Renal pelvis (tissue), 3 donors: Measurements from ENCODE around the gene UBE2S. TPM values are rescaled to one million over a fixed set of nuclear protein-coding genes. Genes with fewer than 3 reads are reported as not detected.

ENCODE experiments used
- polyA plus RNA-seq, 3 donors: library from polyadenylated mRNA; unstranded; fragments of 120-200 nt; gene quantifications; one replicate each; pipeline ENCODE4 v1.2.1, GENCODE V29; 2013; ENCODE audit not compliant: insufficient read length in 3 of 3

The UBE2S gene
- polyA plus RNA-seq, 3 donors: 45.2 to 74.8 (median 57.4) TPM

Other genes with a start within 250 kb of the UBE2S start
- gene DNAAF3, start 241.2 kb downstream of the UBE2S start, polyA plus RNA-seq: 10 to 100 TPM in 1 of 3 donors, 1 to 10 TPM in 2; 6.7 to 11.7 (median 9.2) TPM
- gene SYT5, start 227.5 kb downstream of the UBE2S start, polyA plus RNA-seq: under 1 TPM; 0.30 to 0.47 (median 0.41) TPM
- under 1 TPM; 0.16 to 0.24 (median 0.17) TPM for gene PTPRH, start 198.3 kb downstream of the UBE2S start, polyA plus RNA-seq
- 1 to 10 TPM; 4.4 to 6.5 (median 4.6) TPM for gene TMEM86B, start 179.0 kb downstream of the UBE2S start, polyA plus RNA-seq
- gene PPP6R1, start 148.8 kb downstream of the UBE2S start, polyA plus RNA-seq: 10 to 100 TPM; 48.3 to 52.8 (median 52.6) TPM
- gene HSPBP1, start 127.7 kb downstream of the UBE2S start, polyA plus RNA-seq: 10 to 100 TPM; 36.4 to 49.5 (median 42.5) TPM
- 10 to 100 TPM; 11.5 to 18.7 (median 16.5) TPM for gene BRSK1, start 123.8 kb downstream of the UBE2S start, polyA plus RNA-seq
- 1 to 10 TPM; 1.4 to 1.6 (median 1.6) TPM for gene TMEM150B, start 82.4 kb downstream of the UBE2S start, polyA plus RNA-seq
- gene KMT5C, start 67.9 kb downstream of the UBE2S start, polyA plus RNA-seq: 10 to 100 TPM; 21.5 to 37.2 (median 33.0) TPM
- 1 to 10 TPM in 2 of 3 donors, under 1 TPM in 1; 0.97 to 2.0 (median 1.3) TPM for gene COX6B2, start 53.1 kb downstream of the UBE2S start, polyA plus RNA-seq
- gene GARIN5B, start 44.5 kb downstream of the UBE2S start, polyA plus RNA-seq: under 1 TPM; 0.13 to 0.31 (median 0.14) TPM
- 1 to 10 TPM; 1.2 to 2.0 (median 1.5) TPM for gene IL11, start 37.3 kb downstream of the UBE2S start, polyA plus RNA-seq
- gene TMEM190, start 31.0 kb downstream of the UBE2S start, polyA plus RNA-seq: under 1 TPM; 0.41 to 0.81 (median 0.55) TPM
- gene TMEM238, start 23.5 kb downstream of the UBE2S start, polyA plus RNA-seq: 1 to 10 TPM in 1 of 3 donors, under 1 TPM in 2; 0.61 to 1.2 (median 0.91) TPM
- 1,000 to 10,000 TPM; 1,015 to 1,277 (median 1,113) TPM for gene RPL28, start 21.9 kb downstream of the UBE2S start, polyA plus RNA-seq
- gene SHISA7, start 35.5 kb upstream of the UBE2S start, polyA plus RNA-seq: under 1 TPM; 0.10 to 0.31 (median 0.26) TPM
- gene ISOC2, start 53.9 kb upstream of the UBE2S start, polyA plus RNA-seq: 10 to 100 TPM; 42.6 to 52.1 (median 50.0) TPM
- gene C19orf85, start 57.0 kb upstream of the UBE2S start, polyA plus RNA-seq: not detected
- 1 to 10 TPM; 5.1 to 6.8 (median 5.2) TPM for gene ZNF628, start 68.8 kb upstream of the UBE2S start, polyA plus RNA-seq
- 10 to 100 TPM; 45.7 to 58.9 (median 58.8) TPM for gene NAT14, start 77.4 kb upstream of the UBE2S start, polyA plus RNA-seq
- 1 to 10 TPM; 1.6 to 4.1 (median 2.1) TPM for gene SSC5D, start 80.6 kb upstream of the UBE2S start, polyA plus RNA-seq
- gene SBK2, start 129.3 kb upstream of the UBE2S start, polyA plus RNA-seq: 1 to 10 TPM in 2 of 3 donors, under 1 TPM in 1; 0.99 to 2.3 (median 1.5) TPM
- gene SBK3, start 137.8 kb upstream of the UBE2S start, polyA plus RNA-seq: under 1 TPM in 2 of 3 donors, not detected in 1; 0.11 to 0.44 TPM
- 10 to 100 TPM; 21.5 to 23.7 (median 22.9) TPM for gene ZNF579, start 173.1 kb upstream of the UBE2S start, polyA plus RNA-seq
- gene FIZ1, start 191.7 kb upstream of the UBE2S start, polyA plus RNA-seq: 10 to 100 TPM; 25.2 to 27.9 (median 25.6) TPM
- gene ZNF524, start 192.5 kb upstream of the UBE2S start, polyA plus RNA-seq: 10 to 100 TPM; 10.5 to 13.2 (median 12.4) TPM
- 10 to 100 TPM in 2 of 3 donors, 1 to 10 TPM in 1; 9.9 to 13.5 (median 11.6) TPM for gene ZNF865, start 197.9 kb upstream of the UBE2S start, polyA plus RNA-seq
- gene ZNF784, start 216.8 kb upstream of the UBE2S start, polyA plus RNA-seq: 10 to 100 TPM; 13.6 to 15.9 (median 13.9) TPM
- 10 to 100 TPM; 55.8 to 60.5 (median 57.3) TPM for gene ZNF580, start 233.2 kb upstream of the UBE2S start, polyA plus RNA-seq
- 10 to 100 TPM; 28.3 to 35.1 (median 32.8) TPM for gene ZNF581, start 235.9 kb upstream of the UBE2S start, polyA plus RNA-seq
- 10 to 100 TPM; 28.0 to 30.2 (median 28.2) TPM for gene CCDC106, start 240.4 kb upstream of the UBE2S start, polyA plus RNA-seq
- gene U2AF2, start 247.2 kb upstream of the UBE2S start, polyA plus RNA-seq: 100 to 1,000 TPM; 198 to 235 (median 219) TPM